HG03571 (cell line): ENCODE measurements around the gene CHAMP1.
A peak's percentile ranks its signal among the peaks of the same experiment; 100 is the strongest.

Experiments
- ATAC-seq: cut with Tn5 transposase; IDR thresholded peaks from one replicate; pipeline ENCODE4 v1.9.1; 2021; ENCODE audit not compliant: unreplicated experiment

CHAMP1 gene, protein sequence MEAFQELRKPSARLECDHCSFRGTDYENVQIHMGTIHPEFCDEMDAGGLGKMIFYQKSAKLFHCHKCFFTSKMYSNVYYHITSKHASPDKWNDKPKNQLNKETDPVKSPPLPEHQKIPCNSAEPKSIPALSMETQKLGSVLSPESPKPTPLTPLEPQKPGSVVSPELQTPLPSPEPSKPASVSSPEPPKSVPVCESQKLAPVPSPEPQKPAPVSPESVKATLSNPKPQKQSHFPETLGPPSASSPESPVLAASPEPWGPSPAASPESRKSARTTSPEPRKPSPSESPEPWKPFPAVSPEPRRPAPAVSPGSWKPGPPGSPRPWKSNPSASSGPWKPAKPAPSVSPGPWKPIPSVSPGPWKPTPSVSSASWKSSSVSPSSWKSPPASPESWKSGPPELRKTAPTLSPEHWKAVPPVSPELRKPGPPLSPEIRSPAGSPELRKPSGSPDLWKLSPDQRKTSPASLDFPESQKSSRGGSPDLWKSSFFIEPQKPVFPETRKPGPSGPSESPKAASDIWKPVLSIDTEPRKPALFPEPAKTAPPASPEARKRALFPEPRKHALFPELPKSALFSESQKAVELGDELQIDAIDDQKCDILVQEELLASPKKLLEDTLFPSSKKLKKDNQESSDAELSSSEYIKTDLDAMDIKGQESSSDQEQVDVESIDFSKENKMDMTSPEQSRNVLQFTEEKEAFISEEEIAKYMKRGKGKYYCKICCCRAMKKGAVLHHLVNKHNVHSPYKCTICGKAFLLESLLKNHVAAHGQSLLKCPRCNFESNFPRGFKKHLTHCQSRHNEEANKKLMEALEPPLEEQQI

DNA sequence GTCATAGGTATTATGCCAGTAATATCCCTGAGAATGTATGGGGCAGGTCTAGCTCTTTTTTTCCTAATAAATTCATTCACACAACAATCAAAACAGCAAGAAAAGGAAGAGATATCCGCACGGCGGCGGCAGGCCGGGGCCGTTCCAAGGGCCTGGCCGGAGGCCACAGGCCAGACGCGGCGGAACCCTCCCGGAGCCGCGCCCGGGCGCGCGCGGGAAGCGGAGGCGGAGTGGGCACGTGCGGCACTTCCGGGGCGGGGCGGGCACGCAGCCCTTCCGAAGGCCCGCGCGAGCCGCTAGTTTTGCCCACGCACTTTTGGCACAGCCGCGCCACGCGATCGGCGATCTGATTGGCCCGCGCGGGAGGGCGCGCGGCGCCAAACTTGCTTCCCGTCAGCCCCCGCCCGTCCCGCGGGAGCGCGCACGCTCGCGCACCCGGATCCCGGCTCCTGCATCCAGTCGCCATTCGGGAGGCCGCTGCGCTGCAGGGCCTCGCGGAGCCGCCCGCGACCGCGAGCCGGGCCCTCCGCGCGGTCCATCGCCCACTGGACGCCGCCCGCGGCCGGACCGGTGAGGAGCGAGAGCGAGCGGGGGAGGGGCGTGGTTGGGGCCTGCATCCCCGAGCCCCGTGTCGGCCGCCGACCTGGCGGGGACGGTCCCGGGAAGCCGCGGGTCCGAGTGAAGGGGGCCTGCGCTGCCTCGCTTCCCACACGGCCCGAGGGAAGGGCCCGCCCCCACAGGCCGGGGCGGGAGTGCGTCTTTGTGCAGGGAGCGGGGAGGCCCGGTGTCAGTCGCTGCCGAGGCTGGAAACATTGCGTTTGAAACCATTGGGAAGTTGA, at the start of gene CHAMP1:
Gene CHAMP1 (plus strand): TSS at position 430 of the 839 bp plus-strand sequence. CDS start 9,340 bp downstream, outside the sequence.
- peak; percentile 83 for ATAC-seq

DNA sequence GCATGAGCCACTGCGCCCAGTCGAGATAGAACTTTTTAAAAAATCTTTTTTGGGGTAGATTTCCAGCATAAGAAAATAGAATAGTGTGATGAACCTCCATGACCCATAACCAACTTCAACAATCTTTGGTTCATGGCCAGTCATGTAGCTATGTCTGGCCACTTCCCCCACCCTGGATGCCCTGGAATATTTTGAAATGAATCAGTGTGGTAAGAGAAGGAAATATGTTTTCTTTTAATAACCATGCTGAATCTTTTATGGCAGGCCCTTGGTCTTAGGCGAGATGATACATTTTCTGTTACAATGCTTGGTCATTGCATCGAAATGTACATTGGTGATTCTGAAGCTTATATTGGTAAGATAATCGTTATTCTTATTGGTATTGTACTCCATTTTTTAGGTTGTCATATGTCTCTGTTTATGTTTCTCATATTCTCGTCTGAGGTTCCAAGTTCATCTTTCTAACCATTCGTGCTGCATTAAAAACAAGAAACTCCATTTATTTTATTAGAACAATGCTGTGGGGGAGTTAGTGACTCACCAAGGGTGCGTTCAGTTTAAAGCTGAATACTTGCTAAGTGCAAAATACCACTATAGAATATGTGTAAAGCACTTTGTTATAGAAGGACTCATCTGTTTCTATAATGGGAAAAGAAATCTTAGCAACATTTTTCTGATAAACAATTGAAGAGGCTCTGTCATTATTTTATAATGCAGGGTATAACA, 49.3 kb upstream of the CHAMP1 start:
- ATAC-seq: no peak

GRCh38 chr13:114266241-114266640, 48.1 kb upstream of the CHAMP1 start:
- ATAC-seq: no peak

DNA sequence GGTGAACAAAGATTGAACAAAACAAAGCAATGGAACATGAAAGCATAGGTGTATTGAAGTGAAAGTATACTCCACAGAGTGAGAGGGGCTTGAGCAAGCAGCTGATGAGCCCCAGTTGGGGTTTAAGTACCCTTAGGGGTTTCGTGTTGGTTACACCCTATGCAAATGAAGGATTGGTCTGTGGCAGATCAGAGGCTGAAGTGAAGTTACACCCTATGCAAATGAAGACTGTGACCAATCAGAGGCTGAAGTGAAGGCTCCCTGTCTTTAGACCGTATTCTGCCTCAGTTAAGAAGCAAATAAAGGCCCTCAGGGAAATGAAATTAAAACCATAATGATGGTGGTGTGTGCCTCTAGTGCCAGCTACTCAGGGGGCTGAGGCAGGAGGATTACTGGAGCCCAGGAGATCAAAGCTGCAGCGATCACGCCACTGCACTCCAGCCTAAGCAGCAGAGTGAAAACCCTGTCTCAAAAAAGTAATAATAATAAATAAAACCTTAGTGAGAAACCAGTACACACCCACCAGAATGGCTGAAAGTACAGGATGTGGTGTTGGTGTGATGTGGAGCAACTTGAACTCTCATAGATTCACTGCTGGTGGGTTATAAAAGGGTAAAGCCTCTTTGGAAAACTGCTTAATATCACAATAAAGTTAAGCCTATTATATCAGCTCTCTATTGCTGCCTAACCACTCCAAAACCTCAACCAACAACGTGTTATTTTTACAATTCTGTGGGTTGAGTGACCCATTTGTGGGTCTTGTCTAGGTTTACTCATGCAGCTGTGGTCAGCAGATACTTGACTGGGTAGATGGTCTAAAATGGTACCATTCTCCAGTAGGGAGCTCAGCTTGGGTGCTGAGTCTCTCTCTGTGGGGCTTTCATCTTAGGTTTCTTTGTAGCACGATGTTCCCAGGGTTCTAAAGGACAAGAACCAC, 45.7 kb upstream of the CHAMP1 start:
- ATAC-seq: no peak

- ATAC-seq: no peak
These were observed 45.0 kb upstream of the CHAMP1 start for GRCh38 chr13:114269281-114269770.

DNA sequence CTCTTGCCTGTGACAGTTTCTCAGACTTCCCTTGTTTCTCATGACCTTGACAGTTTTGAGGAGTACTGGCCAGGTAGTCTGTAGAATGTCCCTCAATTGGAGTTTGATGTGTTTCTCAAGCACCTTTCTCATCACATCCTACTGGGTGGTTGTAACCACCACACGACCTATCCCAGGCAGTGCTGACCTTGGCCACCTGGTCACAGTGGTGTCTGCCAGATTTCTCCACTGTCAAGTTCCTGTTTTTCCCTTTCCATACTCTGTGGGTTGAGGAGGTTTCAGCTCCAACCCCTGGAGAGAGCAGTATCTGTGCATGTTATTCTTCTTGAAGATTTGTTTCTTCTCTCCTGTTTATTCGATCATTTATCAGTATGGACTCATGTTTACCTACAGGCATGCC, 41.3 kb upstream of the CHAMP1 start:
- ATAC-seq: no peak

GRCh38 chr13:114275304-114275703, 39.0 kb upstream of the CHAMP1 start:
- ATAC-seq: no peak

DNA sequence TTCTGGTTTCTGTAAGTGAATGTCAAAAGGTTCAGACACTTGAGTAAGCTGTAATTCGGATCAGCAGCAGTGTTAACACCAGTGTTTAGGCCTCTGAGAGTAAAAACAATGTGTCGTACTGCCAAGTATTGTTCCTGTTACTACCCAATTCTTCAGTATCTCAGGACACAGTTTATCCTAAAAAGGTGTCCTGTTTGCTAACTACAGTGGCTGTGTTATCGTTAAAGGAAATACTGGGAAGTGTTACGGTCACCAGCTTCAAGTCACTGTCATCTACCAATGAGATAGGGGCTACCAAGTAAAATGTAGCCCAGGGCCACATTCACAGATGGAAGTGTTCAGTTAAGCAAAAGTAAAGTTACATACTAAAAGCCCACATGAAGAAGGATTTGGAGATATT, 35.2 kb upstream of the CHAMP1 start:
- ATAC-seq: no peak

GRCh38 chr13:114279758-114280355, 34.4 kb upstream of the CHAMP1 start:
- no peak for ATAC-seq

GRCh38 chr13:114281351-114282040, 32.8 kb upstream of the CHAMP1 start, which contains the start of gene UPF3A:
TSS of gene UPF3A (plus strand) at chr13:114281601. CDS start at chr13:114281640, 39 bp downstream.
- peak; percentile 62 for ATAC-seq

DNA sequence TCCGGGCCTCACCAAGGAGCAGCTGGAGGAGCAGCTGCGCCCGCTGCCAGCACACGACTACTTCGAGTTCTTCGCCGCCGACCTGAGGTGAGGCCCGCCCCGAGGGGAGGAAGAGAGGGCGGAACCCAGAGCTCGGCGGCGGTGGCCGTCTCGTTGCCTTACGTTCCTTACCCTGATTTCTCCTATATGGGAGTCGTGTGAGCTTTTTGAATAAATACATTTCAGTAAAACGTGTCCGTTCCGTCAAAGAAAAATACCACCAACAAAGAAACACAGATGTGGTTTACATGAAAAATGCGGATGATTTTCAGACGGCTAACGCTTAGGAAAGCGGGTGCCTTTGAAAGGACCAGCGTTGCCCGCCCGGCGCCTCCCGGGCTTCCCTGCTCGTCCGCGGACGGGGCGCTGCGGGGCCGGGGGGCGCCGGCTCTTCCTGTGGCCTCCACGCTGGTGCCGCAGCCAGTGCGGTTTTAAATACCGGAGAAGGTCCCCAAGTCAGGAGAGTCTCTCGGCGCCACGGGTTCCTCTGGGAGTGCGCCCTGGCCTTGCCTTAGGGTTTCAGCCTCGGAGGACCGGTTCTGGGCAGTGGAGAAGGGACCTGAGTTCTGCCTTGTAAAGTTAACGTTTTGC, 32.1 kb upstream of the CHAMP1 start:
- ATAC-seq: peak; percentile 52

DNA sequence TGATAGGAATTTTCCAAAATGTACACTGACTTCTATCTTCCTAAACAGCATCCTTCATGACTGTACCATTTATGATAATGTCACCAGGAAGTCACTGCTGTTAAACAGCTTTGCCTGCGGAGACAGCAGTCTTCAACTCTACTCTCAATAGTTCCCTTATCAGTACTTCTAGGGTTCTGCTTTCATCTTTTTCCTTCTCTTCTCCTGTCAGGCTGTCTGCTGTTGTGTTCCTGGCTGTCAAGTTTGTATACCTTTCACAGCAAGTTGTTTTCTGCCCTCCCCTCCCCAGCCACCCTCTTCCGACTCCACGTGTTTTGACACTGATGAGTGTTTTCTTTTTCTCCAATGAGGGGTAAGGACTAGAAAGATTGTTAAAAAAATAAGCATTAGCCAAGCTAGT, 30.7 kb upstream of the CHAMP1 start:
- no peak for ATAC-seq

- ATAC-seq: no peak
These were observed 29.6 kb upstream of the CHAMP1 start for GRCh38 chr13:114284680-114285079.

DNA sequence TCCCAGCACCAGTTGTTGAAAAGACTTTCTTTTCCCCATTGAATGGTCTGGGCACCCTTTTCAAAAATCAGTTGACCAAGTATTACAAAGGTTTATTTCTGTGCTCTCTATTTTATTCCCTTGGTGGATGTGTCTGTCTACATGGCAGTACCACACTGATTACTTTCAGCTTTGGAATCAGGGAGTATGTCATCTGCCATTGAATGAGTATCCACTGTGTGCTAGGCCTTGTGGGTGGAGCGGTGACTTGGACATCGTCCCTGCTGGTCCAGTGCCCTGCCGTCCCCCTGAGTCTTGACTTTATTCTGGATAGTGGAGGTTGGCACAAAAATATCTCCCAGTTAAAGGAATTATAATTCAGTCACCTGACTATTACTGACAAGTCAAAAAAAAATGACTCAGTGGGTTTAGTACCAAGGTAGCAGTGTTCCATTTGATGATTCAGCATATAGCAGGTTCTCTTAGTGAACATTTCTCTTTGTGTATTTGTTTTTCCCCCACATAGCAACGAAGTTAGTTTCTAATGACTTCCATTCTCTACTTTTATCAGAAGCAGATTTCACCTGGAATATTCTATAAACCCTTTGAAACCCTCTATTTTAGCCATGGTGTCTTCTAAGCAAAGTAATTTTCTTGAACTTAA, 29.0 kb upstream of the CHAMP1 start:
- ATAC-seq: no peak

GRCh38 chr13:114286808-114287207, 27.5 kb upstream of the CHAMP1 start:
- ATAC-seq: no peak

GRCh38 chr13:114288157-114288591, 26.1 kb upstream of the CHAMP1 start:
- no peak for ATAC-seq

DNA sequence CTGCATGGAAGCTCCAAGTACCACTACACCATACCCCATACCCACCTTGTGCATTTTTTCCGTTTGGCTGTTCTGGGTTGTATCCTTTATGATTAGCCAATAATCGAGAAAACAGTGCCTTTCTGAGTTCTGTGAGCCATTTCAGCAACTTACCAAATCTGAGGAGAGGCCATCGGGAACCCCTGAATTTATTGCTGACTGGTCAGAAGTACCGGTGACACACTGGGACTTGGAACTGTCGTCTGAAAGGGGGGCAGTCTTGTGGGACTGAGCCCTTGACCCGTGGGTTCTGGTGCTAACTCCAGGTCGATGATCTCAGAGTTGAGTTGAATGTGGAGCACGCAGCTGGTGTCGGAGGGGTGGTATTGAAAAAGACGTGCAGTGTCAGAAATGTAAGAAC, 17.9 kb upstream of the CHAMP1 start:
- ATAC-seq: no peak
